Activated T-cell treated with anti-CD3 and anti-CD28 coated beads for 4 hours (primary cell): ENCODE measurements around the gene CD22.

Experiments
- DNase-seq: peaks from one replicate; pipeline ENCODE4 v3.0.0-alpha.2; 2020

The CD22 gene

GRCh38 chr19:35315883-35316282, 13.1 kb upstream of the CD22 start:
- DNase-seq = no peak

GRCh38 chr19:35316560-35316959, 12.4 kb upstream of the CD22 start:
- DNase-seq = no peak

- DNase-seq = no peak
These were observed 11.4 kb upstream of the CD22 start for GRCh38 chr19:35317464-35318043.

- no peak for DNase-seq
These were observed 10.1 kb upstream of the CD22 start for GRCh38 chr19:35318679-35319448.

- no peak for DNase-seq
These were observed 8.8 kb upstream of the CD22 start for GRCh38 chr19:35320065-35320713.

GRCh38 chr19:35321291-35321690, 7.7 kb upstream of the CD22 start:
- no peak for DNase-seq

- DNase-seq = no peak
These were observed 7.0 kb upstream of the CD22 start for GRCh38 chr19:35322014-35322413.

GRCh38 chr19:35327642-35328041, 1.3 kb upstream of the CD22 start:
- DNase-seq = no peak

- DNase-seq = no peak
These were observed 336 bp downstream of the CD22 start for GRCh38 chr19:35329323-35329722.

- no peak for DNase-seq
These were observed 1.5 kb downstream of the CD22 start for GRCh38 chr19:35330475-35330874.

- DNase-seq = no peak
These were observed 2.7 kb downstream of the CD22 start for GRCh38 chr19:35331551-35332214.

GRCh38 chr19:35332817-35333216, 3.8 kb downstream of the CD22 start:
- no peak for DNase-seq

GRCh38 chr19:35334144-35334753, 5.3 kb downstream of the CD22 start:
- DNase-seq = no peak

GRCh38 chr19:35336166-35336955, 7.4 kb downstream of the CD22 start:
- no peak for DNase-seq

GRCh38 chr19:35337097-35337983, 8.4 kb downstream of the CD22 start:
- no peak for DNase-seq

GRCh38 chr19:35337984-35338296, 9.0 kb downstream of the CD22 start:
- no peak for DNase-seq

- DNase-seq = no peak
These were observed 11.4 kb downstream of the CD22 start for GRCh38 chr19:35340431-35340830.

GRCh38 chr19:35341006-35341405, 12.0 kb downstream of the CD22 start:
- DNase-seq = no peak

GRCh38 chr19:35341565-35342225, 12.7 kb downstream of the CD22 start:
- no peak for DNase-seq

GRCh38 chr19:35342430-35342829, 13.4 kb downstream of the CD22 start:
- DNase-seq = no peak

GRCh38 chr19:35344511-35345031, 15.6 kb downstream of the CD22 start:
- no peak for DNase-seq
